Sigmoid colon (tissue), 7 donors: Measurements from ENCODE around the gene ANTXR1. TPM values are rescaled to one million over a fixed set of nuclear protein-coding genes. Genes with fewer than 3 reads are reported as not detected.
A peak's percentile ranks its signal among the peaks of the same experiment; 100 is the strongest.

Experiments
- DNase-seq: peaks from one replicate; pipeline ENCODE4 v3.0.0-alpha.2; 2019
- H3K27ac ChIP-seq, 4 donors: fragments of 200-600 bp; sonication (generic); one replicate each; pipeline ENCODE4 v1.5.1; 2016 to 2019; ENCODE audit warnings: mild to moderate bottlenecking in 1 of 4
- H3K27me3 ChIP-seq, 3 donors: fragments of 200-600 bp; sonication (generic); one replicate each; pipeline ENCODE4 v1.5.1; 2019; ENCODE audit warnings: mild to moderate bottlenecking in 1 of 3
- H3K36me3 ChIP-seq, 4 donors: fragments of 200-600 bp; sonication (generic); one replicate each; pipeline ENCODE4 v1.5.1; 2016 to 2019
- H3K4me1 ChIP-seq, 4 donors: fragments of 200-600 bp; sonication (generic); one replicate each; pipeline ENCODE4 v1.5.1; 2017 to 2019
- H3K4me3 ChIP-seq, 4 donors: fragments of 200-600 bp; sonication (generic); one replicate each; pipeline ENCODE4 v1.5.1; 2017 to 2019; ENCODE audit warnings: mild to moderate bottlenecking in 2 of 4, moderate library complexity in 1 of 4
- H3K9me3 ChIP-seq, 4 donors: fragments of 200-600 bp in 3 of 4; sonication (generic) in 3 of 4; one replicate each; pipeline versions ENCODE4 v1.5.1 to v1.6.1; 2013 to 2019
- CTCF ChIP-seq, 4 experiments: fragments of 450-650 bp in 3 of 4; fragments of 200-600 bp in 1 of 4; IDR thresholded peaks; one replicate each; pipeline ENCODE4 v1.5.1; 2016 to 2019; ENCODE audit warnings: antibody characterized with exemption in 4 of 4, mild to moderate bottlenecking in 3 of 4, moderate library complexity in 2 of 4
- EP300 ChIP-seq, 4 donors: sonication (generic); formaldehyde crosslinking; IDR thresholded peaks; one replicate each; pipeline ENCODE4 v1.6.1; 2017; ENCODE audit warnings: antibody characterized with exemption in 4 of 4
- POLR2A ChIP-seq, 2 donors: fragments of 450-650 bp; IDR thresholded peaks; one replicate each; pipeline ENCODE4 v1.6.1; 2016; ENCODE audit warnings: antibody characterized with exemption in 2 of 2, mild to moderate bottlenecking in 2 of 2, moderate library complexity in 2 of 2
- POLR2AphosphoS5 ChIP-seq, 4 donors: sonication (generic); formaldehyde crosslinking; IDR thresholded peaks; one replicate each; pipeline ENCODE4 v1.6.1; 2017; ENCODE audit warnings: antibody characterized with exemption in 4 of 4
- WGBS, 2 donors: extraction: QIAGEN DNeasy Blood & Tissue Kit; methylation state at CpG; one replicate each; pipeline ENCODE4 v1.1.7; 2013; 5-methylcytosine and 5-hydroxymethylcytosine counted together
- intact Hi-C: fragments of 100-400 bp; cut with DNase I; formaldehyde crosslinking; loops from one replicate; pipeline ENCODE4 v1.15.1; 2023
- polyA plus RNA-seq, 3 donors: library from polyadenylated mRNA; stranded (reverse); fragments of 200-250 nt; gene quantifications; one replicate each; pipeline ENCODE4 v1.2.3, GENCODE V29; 2013
- total RNA-seq, 4 donors: library from RNA; depleted of rRNA; stranded (reverse); fragments of >200 nt; gene quantifications; one replicate each; pipeline ENCODE4 v1.1.0, GENCODE V29; 2016
- donor health status: healthy with polysubstance abuse.
- donor health status: Bipolar disorder and iron deficiency.
- donor health status: healthy.

The ANTXR1 gene
- total and polyA plus RNA-seq, 7 donors: 3.0 to 79.8 (median 44.6) TPM

- WGBS, 2 donors: 86 to 91% methylated on average over 4 of the region's 4 CpGs
- Histone ChIP-seq H3K27me3 (no peaks in the 10 kb centered on the region), H3K4me3 (no peak overlapping the region), H3K27ac (peak overlapping the region in 1 of 4 donors; percentile 22), H3K36me3 (no peaks in the 10 kb centered on the region), H3K4me1 (peaks cover 0 to 16% (median 11%) of the 10 kb centered on the region in 4 donors), H3K9me3 (no peaks in the 10 kb centered on the region)
- no peak for DNase-seq
- intact Hi-C loops: no loop called here
- no peak for TF ChIP-seq EP300 (IDR thresholded peaks at IDR 0.05)
- no peak for TF ChIP-seq CTCF (IDR thresholded peaks at IDR 0.05)
- TF ChIP-seq POLR2AphosphoS5 (IDR thresholded peaks at IDR 0.05): no peak
- no peak for TF ChIP-seq POLR2A (IDR thresholded peaks at IDR 0.05)
Measured at GRCh38 chr2:69213782-69214181, 200.8 kb downstream of the ANTXR1 start.

- Histone ChIP-seq H3K4me1 (peaks cover 0 to 16% (median 11%) of the 10 kb centered on the region in 4 donors), H3K36me3 (no peaks in the 10 kb centered on the region), H3K9me3 (no peaks in the 10 kb centered on the region), H3K27ac (peak overlapping the region in 1 of 4 donors; percentile 5), H3K27me3 (no peaks in the 10 kb centered on the region), H3K4me3 (no peak overlapping the region)
- intact Hi-C loops: no loop called here
- DNase-seq: no peak
- 57 to 65% methylated on average over 5 of the region's 5 CpGs for WGBS, 2 donors
- TF ChIP-seq CTCF (IDR thresholded peaks at IDR 0.05) (no peak), POLR2A (IDR thresholded peaks at IDR 0.05) (no peak), POLR2AphosphoS5 (IDR thresholded peaks at IDR 0.05) (no peak), EP300 (IDR thresholded peaks at IDR 0.05) (no peak)
Measured at GRCh38 chr2:69214898-69215297, 201.9 kb downstream of the ANTXR1 start.

GRCh38 chr2:69216535-69217332 lies 203.8 kb downstream of the ANTXR1 start:
- Histone ChIP-seq H3K4me3 (no peak overlapping the region), H3K36me3 (no peaks in the 10 kb centered on the region), H3K4me1 (peaks cover 0 to 17% (median 11%) of the 10 kb centered on the region in 4 donors), H3K9me3 (no peaks in the 10 kb centered on the region), H3K27me3 (no peaks in the 10 kb centered on the region), H3K27ac (no peak overlapping the region)
- 54 to 55% methylated on average over 4 of the region's 4 CpGs for WGBS, 2 donors
- TF ChIP-seq POLR2AphosphoS5 (IDR thresholded peaks at IDR 0.05) (no peak), EP300 (IDR thresholded peaks at IDR 0.05) (no peak), POLR2A (IDR thresholded peaks at IDR 0.05) (no peak), CTCF (IDR thresholded peaks at IDR 0.05) (no peak)
- DNase-seq: no peak
- intact Hi-C loops: no loop called here

GRCh38 chr2:69217333-69218080 lies 204.5 kb downstream of the ANTXR1 start:
- Histone ChIP-seq H3K27me3 (no peaks in the 10 kb centered on the region), H3K4me1 (peaks cover 0 to 22% (median 17%) of the 10 kb centered on the region in 4 donors), H3K9me3 (no peaks in the 10 kb centered on the region), H3K36me3 (no peaks in the 10 kb centered on the region), H3K4me3 (no peak overlapping the region), H3K27ac (no peak overlapping the region)
- WGBS, 2 donors: 84 to 89% methylated on average over 4 of the region's 4 CpGs
- intact Hi-C loops: no loop called here
- DNase-seq: no peak
- TF ChIP-seq CTCF (IDR thresholded peaks at IDR 0.05) (no peak), POLR2AphosphoS5 (IDR thresholded peaks at IDR 0.05) (no peak), EP300 (IDR thresholded peaks at IDR 0.05) (no peak), POLR2A (IDR thresholded peaks at IDR 0.05) (no peak)
